ENCODE data around the gene IKBKE. TPM values are rescaled to one million over a fixed set of nuclear protein-coding genes. Genes with fewer than 3 reads are reported as not detected.
"Not testable (repeated sequence)": the region's sequence is repeated elsewhere in the genome, so short reads cannot be mapped to it uniquely, and the experiment has no call there.

The IKBKE gene
- total RNA-seq, 1 experiment from 2014 or later, result 14.7 TPM

- no peak for DNase-seq (ENCODE audit: low read depth)
Measured at GRCh38 chr1:206476058-206476457, 5.8 kb downstream of the IKBKE start.

DNA sequence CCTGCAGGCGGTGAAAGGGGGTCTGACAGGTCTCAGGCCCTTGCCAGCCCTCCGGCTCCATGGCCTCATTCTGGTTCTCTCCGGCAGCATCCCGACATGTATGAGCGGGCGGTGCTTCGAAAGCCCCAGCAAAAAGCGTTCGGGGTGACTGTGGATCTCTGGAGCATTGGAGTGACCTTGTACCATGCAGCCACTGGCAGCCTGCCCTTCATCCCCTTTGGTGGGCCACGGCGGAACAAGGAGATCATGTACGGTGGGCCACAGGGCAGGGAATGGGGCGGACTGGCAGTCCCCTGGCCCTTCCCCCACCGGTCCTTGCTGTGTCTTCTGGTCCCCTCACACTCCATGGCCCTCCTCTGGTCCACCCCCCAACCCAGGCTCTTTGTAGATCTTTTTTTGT, 6.3 kb downstream of the IKBKE start:
- no peak for DNase-seq (ENCODE audit: low read depth)

GRCh38 chr1:206477110-206477509, 6.8 kb downstream of the IKBKE start:
- no peak for DNase-seq (ENCODE audit: low read depth)

DNA sequence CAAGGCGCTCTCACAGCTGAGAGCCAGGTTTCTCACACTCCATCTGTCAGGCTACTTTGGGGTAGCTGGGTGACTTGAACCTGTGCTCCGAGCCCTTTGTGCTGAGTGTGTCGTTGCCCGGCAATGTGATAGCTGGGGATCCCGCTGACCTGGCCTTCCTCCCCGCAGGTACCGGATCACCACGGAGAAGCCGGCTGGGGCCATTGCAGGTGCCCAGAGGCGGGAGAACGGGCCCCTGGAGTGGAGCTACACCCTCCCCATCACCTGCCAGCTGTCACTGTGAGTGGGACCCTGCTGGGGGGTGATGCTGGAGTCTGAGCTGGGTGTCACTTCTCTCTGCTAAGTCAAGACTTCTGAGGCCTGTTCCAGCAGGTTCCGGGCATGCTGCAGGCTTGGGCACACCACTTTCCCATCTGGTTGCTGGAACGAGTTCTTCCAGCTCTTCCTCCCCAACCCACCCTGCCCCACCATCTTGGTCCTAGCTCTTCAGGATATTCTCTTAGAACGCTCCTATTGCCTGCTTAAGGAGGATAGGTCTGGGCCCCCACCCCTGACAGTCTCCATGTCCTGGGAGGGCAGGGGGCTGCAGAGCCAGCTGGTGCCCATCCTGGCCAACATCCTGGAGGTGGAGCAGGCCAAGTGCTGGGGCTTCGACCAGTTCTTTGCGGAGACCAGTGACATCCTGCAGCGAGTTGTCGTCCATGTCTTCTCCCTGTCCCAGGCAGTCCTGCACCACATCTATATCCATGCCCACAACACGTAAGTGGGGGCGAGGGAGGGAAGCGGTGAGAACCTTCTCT, 7.5 kb downstream of the IKBKE start:
- DNase-seq (ENCODE audit: low read depth), result no peak

DNA sequence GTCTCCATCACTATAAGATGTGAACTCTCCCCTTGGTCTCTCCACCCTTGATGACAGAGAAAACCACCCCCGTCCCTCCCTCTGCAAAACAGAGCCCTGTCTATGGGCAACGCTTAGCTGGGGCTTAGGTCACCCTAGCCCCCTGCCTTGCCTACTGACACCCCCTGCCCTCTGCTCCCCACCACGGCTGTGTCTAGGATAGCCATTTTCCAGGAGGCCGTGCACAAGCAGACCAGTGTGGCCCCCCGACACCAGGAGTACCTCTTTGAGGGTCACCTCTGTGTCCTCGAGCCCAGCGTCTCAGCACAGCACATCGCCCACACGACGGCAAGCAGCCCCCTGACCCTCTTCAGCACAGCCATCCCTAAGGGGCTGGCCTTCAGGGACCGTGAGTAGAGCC, 8.5 kb downstream of the IKBKE start:
- no peak for DNase-seq (ENCODE audit: low read depth)

DNA sequence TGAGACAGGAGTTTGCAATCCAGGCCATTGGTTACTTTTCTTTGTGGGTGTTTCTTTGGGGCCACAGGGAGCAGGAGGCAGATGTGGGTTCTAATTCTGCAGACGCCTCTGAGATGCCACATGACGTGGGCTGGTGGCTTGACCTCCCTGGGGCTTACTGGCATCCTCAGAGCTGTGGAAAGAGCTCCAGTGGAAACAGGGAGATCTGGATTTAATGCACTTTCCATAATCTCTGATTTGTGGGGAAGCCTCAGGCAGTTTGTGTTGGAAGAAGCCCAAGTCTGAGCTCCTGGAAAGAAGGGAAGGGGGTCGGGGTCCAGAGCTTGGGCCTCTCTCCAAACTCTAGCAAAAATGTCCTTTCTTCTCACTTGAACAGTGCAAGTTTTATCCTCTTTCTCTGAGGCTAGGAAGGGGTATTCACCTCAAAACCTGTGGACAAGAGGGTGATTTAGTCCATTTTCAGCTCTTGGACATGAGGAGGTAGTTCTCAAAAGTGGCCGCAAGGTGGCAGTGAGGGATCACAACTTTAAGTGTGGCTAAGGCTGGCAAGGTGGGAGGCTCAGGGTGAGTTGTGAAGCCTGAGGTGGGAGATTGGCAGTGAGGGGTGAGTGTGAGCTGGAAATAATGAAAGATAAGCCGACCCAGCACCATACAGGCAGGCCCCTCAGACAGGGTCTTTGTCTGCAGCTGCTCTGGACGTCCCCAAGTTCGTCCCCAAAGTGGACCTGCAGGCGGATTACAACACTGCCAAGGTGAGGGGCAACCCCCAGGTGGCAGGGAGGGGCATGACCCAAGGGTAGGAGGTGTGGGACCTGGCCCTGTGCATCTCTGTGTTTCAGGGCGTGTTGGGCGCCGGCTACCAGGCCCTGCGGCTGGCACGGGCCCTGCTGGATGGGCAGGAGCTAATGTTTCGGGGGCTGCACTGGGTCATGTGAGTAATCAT, 9.2 kb downstream of the IKBKE start:
- peak; percentile 84 for DNase-seq (ENCODE audit: low read depth)

DNA sequence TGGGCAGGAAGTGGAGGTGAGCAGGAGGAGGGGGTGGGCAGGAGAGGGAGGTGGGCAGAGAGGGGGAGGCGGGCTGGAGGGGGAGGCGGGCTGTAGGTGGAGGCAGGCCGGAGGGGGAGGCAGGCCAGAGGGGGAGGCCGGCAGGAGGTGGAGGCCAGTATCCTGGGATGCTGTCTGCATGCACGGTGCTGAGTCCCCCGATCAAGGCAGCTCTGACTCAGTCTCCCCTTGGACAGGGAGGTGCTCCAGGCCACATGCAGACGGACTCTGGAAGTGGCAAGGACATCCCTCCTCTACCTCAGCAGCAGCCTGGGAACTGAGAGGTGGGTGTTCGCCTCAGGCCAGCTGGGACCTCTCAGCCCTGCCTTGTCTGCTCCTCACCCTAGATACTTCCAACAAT, 9.9 kb downstream of the IKBKE start:
- DNase-seq (ENCODE audit: low read depth), result no peak

DNA sequence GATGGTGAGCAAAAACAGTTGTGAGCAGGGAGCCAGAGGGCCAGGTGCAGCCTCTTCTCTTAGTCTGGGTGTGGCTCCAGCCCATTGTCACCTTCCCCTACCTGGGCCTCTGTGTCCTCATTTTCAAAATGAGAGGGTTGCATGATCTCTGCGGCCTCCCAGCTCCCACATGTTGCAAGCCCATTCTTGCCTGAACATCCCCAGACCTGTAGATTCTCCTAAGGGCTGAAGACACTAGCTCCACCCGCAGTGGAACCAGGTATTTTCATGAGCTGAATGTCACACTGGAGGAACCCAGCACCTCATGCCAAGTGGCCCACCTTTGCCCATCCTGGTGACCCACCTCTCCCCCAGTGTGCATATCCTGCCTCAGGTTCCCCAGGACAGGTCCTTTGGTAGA, 12.3 kb downstream of the IKBKE start:
- DNase-seq (ENCODE audit: low read depth), result no peak

DNA sequence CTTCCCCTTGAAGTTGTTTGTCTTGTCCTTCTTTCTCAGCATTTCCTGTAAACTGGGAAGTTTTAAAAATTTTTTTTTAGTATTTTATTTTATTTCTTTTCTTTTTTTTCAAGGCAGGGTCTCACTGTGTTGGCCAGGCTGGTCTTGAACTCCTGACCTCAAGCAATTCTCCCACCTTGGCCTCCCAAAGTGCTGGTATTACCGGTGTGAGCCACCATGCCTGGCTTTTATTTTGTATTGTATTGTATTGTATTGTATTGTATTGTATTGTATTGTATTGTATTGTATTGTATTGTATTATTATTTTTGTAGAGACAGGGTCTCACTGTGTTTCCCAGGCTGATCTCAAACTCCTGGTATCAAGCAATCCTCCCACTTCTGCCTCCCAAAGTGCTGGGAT, 13.6 kb downstream of the IKBKE start:
- DNase-seq (ENCODE audit: low read depth), result not testable (repeated sequence)

- DNase-seq (ENCODE audit: low read depth), result no peak
Measured at GRCh38 chr1:206484901-206485300, 14.6 kb downstream of the IKBKE start.

DNA sequence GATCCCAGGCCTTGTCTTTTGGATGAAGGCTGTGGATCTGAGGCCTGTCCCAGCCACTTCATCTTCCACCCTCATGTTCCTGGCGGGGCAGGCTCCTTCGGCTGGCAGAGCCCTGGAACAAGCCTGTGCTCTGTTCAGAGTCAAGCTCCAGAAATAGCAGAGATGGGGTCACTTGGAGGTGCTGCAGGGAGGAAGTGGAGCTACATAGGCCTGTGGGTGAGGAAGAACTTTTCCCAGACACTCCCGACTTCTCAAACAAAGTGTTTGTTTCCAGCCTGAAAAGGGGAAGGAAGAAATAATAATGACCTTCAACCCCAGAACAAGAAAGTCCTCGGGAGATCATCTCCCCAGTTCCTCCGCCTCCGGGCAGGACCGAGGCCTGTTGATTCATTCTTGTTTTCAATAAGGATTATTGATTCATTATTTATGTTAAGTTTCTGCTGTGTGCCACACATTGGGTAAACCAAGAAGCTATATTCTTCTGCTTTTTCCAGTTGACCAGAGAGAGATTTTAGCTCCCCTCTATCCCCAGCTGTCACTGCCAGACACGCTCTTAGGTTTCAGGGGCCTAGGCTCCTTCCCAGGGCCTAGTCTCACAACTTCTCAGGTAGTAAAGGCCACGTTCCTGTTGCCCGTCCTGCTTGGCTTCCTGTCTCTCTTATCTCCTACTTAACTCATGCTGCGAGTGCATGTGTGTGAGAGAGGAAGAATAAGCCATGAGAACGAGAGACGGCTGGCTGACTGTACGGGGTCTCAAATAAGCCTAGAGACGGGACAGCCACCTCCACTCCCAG, 16.9 kb downstream of the IKBKE start:
- DNase-seq (ENCODE audit: low read depth), result no peak

- DNase-seq (ENCODE audit: low read depth), result no peak
Measured at GRCh38 chr1:206487970-206488369, 17.7 kb downstream of the IKBKE start.

DNA sequence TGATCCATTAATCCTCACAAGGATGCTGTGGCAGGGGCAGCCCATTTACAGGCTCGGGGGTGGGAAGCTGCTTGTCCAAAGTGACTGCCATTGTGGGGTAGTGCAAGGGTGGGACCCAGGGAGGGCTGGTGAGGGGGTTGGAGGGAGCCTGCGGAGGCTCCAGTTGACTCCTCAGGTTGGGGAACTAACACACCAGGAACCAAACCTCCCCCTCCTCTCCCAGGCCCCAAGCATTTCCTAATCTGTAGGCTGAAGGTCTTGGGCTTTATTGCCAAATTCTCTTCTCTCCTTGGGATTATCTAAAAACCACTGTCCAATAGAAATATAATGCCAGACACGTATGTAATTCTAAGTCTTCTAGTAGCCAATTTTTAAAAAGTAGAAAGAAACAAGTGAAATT, 18.2 kb downstream of the IKBKE start:
- no peak for DNase-seq (ENCODE audit: low read depth)

GRCh38 chr1:206489980-206490770, 19.9 kb downstream of the IKBKE start:
- peak; percentile 80 for DNase-seq (ENCODE audit: low read depth)

GRCh38 chr1:206490771-206491405, 20.6 kb downstream of the IKBKE start:
- DNase-seq (ENCODE audit: low read depth), result peak; percentile 54

DNA sequence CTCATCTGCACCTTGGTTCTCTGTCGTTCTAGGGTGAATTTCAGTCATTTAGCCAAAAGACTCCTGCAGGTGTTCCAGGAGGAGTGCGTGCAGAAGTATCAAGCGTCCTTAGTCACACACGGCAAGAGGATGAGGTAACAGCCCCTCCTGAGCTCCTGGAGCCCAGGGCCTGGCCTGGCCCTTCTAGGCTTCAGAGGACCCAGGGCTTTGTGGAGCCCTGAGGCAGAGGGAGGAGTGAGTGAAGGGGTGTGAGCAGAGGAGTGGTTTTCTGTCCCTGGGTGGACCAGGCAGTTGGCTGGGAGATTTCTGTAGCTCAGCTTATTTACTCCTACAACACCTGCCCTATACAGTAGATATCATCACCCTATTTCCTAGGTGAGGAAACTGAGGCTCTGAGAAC, 21.3 kb downstream of the IKBKE start:
- no peak for DNase-seq (ENCODE audit: low read depth)

DNA sequence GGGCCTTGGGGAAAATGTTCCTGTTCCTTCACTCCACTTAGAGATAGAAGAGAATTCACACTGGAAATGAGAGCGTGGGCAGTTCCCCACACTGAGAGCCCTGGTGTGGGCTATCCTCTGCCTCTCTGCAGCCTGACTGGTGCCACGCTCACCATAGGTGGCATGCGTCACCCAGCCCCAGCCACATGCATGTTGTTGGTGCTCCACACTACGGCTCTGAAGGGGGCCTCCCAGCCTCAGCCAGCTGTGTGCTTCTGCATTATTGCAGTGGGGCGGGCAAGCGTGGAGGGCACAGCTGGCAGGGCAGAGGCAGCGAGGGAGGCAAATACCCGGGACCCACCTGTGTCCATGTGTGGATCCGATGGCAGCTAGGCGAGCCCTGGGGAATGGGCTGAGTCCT, 22.3 kb downstream of the IKBKE start:
- DNase-seq (ENCODE audit: low read depth), result no peak

DNA sequence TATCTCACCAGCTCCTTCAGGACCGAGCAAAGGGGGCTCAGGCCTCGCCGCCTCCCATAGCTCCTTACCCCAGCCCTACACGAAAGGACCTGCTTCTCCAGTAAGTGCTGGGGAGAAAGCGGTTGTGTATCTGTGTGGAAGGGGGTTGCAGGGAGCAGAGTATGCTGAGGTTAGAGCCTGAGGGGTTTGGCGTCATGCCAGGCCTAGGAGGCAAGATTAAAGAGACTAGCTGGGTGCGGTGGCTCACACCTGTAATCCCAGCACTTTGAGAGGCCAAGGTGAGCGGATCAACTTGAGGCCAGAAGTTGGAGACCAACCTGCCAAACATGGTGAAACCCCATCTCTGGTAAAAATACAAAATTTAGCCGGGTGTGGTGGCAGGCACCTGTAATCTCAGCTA, 23.0 kb downstream of the IKBKE start:
- DNase-seq (ENCODE audit: low read depth), result no peak

GRCh38 chr1:206495011-206495461, 24.8 kb downstream of the IKBKE start:
- no peak for DNase-seq (ENCODE audit: low read depth)

GRCh38 chr1:206495493-206496046, 25.3 kb downstream of the IKBKE start:
- DNase-seq (ENCODE audit: low read depth), result no peak
